Mammary epithelial cell (primary cell): Measurements from ENCODE around the gene PID1.

Source experiments
- CTCF ChIP-seq, 2 donors: IDR thresholded peaks in 1 of 2; conservative IDR thresholded peaks in 1 of 2; 2 replicates each; pipeline ENCODE4 v1.5.1; 2011 to 2012; ENCODE audit warnings: inconsistent platforms in 2 of 2, low read length in 2 of 2, mild to moderate bottlenecking in 2 of 2, control low read depth in 1 of 2, low read depth in 1 of 2; ENCODE audit not compliant: insufficient read depth in 1 of 2; ENCODE audit errors: extremely low read depth in 1 of 2
- EZH2 ChIP-seq: IDR thresholded peaks from 2 replicates; pipeline ENCODE4 v1.6.1; 2012; ENCODE audit warnings: low read length, inconsistent platforms, borderline replicate concordance

GRCh38 chr2:229191413-229191812, 79.7 kb downstream of the PID1 start:
- no peak for TF ChIP-seq CTCF (conservative IDR thresholded peaks at IDR 0.05 in 1 of 2, IDR thresholded peaks at IDR 0.05 in 1 of 2; ENCODE audit: extremely low read depth in 1 of 2, insufficient read depth in 1 of 2, low read depth in 1 of 2, low read length in 2 of 2)
- TF ChIP-seq EZH2 = no peak
